Astrocyte of the hippocampus (primary cell): Measurements from ENCODE around the gene CAMK1G.
A peak's percentile ranks its signal among the peaks of the same experiment; 100 is the strongest.

Source experiments
- DNase-seq: peaks from one replicate; pipeline ENCODE4 v3.0.0; 2011; ENCODE audit warnings: low read depth, low spot score

The CAMK1G gene

GRCh38 chr1:209635850-209636249, 52.3 kb downstream of the CAMK1G start:
- no peak for DNase-seq

DNA sequence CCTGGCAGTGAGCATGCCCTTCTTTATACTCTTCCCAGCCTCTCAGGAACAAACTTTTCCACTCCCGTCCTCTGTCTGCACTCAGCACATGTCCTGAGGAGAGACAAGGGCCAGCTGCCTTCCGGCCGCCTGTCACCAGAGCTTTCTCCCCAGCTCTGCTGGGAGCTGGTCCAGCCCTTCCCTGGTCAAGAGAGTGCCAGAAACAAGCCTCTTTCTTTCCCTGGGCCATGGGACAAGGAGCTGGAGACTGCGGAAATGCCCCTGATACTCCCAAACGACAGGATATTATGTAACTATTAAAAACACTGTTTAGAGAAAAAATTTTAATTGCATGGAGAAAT, 58.3 kb downstream of the CAMK1G start:
- DNase-seq, result peak; percentile 39

- no peak for DNase-seq
Measured at GRCh38 chr1:209642816-209643215, 59.3 kb downstream of the CAMK1G start.

GRCh38 chr1:209643285-209644020, 59.9 kb downstream of the CAMK1G start:
- peak; percentile 46 for DNase-seq

GRCh38 chr1:209645574-209646452, 62.3 kb downstream of the CAMK1G start:
- DNase-seq, result no peak

- peak; percentile 54 for DNase-seq
Measured at GRCh38 chr1:209646558-209646957, 63.0 kb downstream of the CAMK1G start.

GRCh38 chr1:209647156-209647555, 63.6 kb downstream of the CAMK1G start:
- DNase-seq, result no peak

- DNase-seq, result no peak
Measured at GRCh38 chr1:209648346-209648745, 64.8 kb downstream of the CAMK1G start.

DNA sequence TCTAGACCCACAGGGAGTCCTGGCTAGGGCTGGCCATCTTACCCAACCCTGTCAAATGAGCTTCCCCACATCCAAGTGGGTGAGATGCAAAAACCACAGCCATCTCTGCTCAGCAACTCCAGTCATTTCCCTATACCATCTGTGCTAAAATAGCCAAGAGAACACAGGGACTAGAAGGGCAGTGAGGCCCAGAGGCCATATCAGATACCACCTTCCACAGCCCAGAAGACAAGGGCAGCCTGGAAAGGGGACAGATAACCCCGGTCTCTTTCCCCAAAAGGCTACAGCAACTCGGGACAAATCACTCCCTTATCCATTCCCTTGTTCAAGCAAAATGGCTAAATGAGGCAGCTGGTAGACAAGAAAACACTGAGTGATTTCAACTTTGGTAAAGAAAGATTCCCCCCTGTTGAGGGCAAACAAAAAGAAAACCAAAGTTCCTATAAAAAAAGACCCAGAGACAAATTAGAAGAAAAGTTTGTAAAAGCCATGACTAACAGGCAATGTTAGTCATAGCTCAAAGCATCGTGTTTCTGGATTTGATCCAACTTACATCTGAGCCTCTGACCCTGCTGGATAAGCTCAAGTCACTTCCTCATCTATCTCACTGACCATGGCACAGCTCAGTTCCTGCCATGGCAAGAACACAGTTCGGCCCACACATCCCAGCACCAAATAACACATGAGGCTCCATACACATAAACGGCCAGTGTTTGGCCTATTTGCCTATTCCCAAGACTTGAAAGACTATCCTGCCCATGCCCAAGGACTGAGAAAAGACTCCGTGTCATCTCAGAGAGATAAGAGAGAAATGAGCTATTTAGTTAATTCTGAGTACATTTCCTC, 65.6 kb downstream of the CAMK1G start:
- DNase-seq, result peak; percentile 85

GRCh38 chr1:209650454-209650853, 66.9 kb downstream of the CAMK1G start:
- DNase-seq, result peak; percentile 51

DNA sequence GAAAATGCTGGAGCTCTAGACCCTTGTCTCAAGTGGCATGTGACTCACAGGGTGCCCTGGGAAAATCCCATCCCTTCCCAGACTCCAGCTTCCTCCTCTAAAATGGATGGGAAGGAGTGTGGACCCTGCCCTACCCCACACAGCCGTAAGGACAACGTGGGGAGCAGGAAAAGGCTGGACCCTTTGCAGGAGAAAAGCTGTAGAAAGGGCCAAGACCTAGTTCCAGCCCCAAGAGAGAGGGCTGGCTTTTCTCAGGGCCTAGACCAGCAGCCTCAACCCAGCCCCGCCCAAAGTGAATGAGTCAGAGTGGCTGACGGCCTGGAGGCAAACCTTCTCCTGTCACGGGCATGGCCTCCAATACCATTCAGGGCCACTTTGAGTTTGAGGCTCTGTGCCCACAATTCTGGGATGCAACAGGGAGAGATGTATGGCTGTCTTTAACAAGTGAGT, 67.6 kb downstream of the CAMK1G start:
- DNase-seq, result peak; percentile 68

DNA sequence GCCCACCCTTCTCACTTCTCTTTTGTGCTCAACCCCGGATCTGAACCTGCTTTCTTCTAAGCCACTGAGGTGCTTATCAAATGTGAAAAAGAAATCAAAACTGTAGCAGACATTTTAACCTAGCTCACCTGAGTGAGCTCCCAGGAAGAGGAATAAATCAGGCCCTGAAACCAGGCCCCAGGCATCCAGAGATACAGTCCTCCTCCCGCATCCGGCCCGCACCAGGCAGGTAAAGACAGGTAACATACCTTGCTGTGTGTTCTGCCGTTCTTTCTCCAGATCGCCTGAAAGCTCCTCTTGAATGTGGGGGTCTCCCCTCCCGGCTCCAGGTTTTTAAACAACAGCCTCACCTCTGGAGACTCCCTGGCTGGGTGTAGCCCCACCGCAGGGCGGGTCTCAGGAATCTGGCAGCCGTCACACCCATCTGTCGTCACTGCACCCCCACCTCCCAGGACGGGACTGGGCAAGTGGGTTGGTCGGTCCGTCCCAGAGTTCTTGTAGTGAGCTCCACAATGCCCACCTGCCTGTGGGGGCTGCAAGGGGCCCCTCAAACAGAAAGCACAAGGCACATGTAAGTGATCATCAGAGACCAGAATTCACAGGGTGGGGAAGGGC, 68.7 kb downstream of the CAMK1G start, which contains the start of gene LAMB3:
Gene LAMB3 (minus strand): TSS at position 305 of the 615 bp plus-strand sequence. CDS start 1,481 bp downstream, outside the sequence.
- no peak for DNase-seq

DNA sequence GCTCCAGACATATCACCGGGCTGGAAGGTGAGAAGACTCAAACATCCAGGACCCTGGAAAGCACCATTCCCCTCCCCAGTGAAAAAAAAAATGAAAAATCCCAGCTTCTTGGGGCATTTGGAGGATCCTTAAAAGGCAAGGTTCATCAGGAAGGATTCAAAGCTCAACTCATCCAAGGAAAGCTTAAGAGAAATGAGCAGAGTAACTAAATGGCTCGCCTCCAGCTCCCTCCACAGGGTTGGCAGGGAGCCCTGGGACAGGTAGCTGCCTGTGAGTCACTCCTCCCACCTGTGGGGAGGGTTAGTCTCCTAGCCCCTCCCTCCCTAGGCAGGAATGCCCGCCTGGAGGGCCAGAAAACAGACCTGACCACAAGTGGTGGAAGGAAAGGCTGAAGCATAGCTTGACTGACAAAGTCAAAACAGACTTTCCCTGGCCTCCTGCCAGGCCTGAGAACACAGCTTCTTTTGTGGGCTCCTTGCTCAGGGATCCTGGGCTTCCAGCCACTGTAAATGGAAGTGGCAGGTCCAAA, 69.4 kb downstream of the CAMK1G start:
- DNase-seq, result peak; percentile 96

DNA sequence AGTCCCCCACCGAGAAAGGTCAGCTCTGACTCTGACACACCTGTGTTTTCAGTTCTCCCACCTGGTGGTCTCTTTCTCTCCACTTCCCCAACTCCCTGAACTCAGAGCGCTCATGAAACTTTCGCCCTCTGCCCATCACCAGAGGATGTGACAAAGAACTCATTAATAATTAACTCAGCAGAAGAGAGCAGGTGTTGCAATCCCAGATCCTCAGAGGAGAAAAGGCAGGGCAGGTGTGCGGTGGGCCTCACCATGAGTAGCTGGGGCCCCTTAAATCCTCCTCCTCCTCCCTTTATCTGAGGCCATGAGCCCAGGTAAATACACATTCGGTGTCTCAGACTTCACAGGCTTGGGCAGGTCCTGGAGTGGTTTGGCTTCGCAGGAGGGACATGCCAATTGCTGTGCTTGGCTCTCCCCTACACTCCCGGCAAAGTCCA, 70.4 kb downstream of the CAMK1G start:
- DNase-seq, result no peak

DNA sequence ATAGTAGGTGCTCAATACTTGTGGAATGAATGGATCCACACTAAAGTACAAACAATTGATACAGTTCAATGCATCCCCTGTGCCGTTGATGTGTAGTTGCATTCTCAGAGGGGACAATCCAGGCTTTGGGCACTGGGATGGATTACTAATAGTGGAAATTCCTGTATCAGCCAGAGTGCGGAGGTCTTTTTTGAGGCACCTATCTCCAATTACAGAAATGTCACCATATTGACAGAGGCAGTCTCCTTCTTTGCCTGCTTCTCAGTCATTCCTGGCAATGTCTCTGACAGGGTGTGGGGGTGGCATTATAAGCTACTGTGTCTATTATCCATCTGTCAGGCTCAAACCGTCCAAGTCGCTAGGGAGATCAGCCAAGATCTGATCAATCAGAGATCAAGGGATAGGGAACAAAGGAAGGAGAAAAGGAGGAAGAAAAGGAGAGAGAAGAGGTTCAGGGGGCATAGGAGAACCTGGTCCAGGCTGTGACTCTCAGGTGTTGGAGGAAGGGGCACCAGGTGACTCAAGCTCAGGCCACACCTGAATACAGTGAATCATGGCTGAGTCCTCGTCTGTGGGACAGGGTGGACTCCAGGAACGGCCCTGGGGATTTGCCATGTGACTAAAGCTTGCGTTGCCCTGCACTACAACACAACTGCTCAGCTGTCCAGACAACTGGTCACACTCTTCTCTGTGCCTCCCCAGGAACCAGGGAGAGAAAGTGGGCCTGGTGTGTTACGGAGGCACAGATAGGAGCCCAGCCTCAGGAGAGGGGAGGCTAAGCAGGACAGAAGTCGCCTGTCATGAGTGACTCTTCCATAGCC, 72.1 kb downstream of the CAMK1G start:
- DNase-seq, result no peak

GRCh38 chr1:209657140-209657879, 73.8 kb downstream of the CAMK1G start:
- no peak for DNase-seq

DNA sequence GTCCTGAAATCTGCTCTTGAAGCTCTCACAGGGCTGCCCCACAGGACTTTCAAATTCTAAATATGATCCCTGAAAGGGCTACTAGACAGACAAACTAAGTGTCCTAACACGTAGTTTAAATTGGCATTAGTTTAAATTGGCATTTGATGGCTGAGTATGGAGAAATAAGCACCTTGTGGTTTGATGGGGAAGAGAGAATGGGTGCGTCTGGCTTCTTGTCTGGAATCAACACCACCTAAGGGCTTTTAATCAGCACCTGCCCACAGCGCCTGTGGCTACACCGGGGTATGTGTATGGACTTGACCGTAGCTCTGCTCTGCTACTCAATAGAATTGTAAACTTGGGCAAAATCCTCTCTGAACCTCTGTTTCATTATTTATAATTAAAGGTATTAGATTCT, 74.4 kb downstream of the CAMK1G start:
- DNase-seq, result no peak

DNA sequence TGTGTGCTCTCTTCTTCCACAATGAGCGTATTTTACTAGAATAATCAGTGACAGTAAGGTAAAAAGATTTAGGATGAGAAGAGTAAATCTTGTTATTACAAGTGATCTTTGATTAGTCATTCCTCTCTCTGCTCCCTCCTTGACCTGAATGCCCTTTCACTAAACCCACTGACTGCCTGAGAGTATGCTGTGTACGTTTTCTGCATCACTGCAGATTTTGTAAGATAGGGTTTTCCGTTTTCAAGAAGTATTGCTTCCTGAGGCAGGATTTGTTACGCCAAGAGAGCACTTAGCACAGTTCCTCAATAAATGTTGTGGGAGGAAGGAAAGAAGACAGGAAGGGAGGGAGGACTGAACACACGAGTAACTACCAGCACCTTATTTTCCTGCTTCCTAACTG, 76.4 kb downstream of the CAMK1G start:
- DNase-seq, result no peak

DNA sequence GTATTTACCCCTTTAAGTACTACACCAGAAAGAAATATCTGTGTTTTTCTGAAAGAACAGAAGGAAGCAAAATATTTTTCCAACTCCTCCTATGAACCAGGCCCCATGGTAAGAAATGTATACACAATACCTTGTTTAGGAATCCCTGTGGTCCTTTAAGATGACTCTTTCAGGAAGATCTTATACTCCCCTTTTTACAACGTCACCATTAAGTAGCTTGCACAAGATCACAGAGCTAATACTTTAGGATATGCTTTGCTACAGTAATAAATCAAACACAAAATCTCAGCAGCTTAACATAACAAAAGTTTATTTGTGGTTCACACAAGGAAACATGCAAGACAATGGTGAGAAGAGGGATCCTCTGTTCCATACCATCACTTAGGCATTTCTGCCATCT, 77.6 kb downstream of the CAMK1G start:
- no peak for DNase-seq
